ENCODE data around the gene DLGAP4. TPM values are rescaled to one million over a fixed set of nuclear protein-coding genes. Genes with fewer than 3 reads are reported as not detected.
"Not testable (repeated sequence)": the region's sequence is repeated elsewhere in the genome, so short reads cannot be mapped to it uniquely, and the experiment has no call there.

The DLGAP4 gene
- total and polyA plus RNA-seq, 10 of the 15 experiments (the other 5 are each of a cell fraction or from before 2014, with no cell fraction given), result 0.42 to 43.3 (median 19.0) TPM

DNA sequence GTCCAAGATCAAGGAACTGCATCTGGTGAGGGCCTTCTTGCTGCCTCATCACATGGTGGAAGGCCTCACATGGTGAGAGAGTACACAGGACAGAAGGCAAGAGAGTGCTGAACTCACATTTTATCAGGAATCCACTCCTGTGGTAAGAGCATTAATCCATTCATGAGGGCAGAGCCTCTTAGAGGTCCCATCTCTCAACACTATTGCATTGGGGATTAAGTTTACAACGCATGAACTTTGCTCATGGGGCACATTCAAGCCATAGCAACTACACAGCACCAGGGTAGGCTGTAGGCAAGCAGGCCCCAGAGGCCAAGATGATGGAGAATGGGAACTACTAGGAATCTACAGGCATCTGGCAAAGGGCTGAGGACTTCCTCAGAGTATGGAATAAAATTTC, 257.2 kb downstream of the DLGAP4 start:
- no TSS peak for BruUV-seq (replicated peaks)
- Histone ChIP-seq H3K36me3 (ENCODE audit: control insufficient read depth in 2 of 2, insufficient read depth in 2 of 2, low read length in 1 of 2) (no peaks in the 10 kb centered on the region), H3K4me2 (ENCODE audit: control insufficient read depth, insufficient read depth) (no peak overlapping the region), H3K9ac (ENCODE audit: control insufficient read depth, insufficient read depth, low read length) (no peak overlapping the region), H3K27ac (ENCODE audit: control insufficient read depth, insufficient read depth) (no peak overlapping the region), H2AFZ (ENCODE audit: control insufficient read depth, low read depth, low read length) (no peak overlapping the region), H3K9me3 (replicated peaks; ENCODE audit: control insufficient read depth, insufficient read depth, low read length) (peaks cover 5% of the 10 kb centered on the region; the same call in 2 of the 3 replicates), H3K4me3 (no peak overlapping the region), H3K79me2 (ENCODE audit: control insufficient read depth, insufficient read depth, low read length) (no peaks in the 10 kb centered on the region), H3K4me1 (ENCODE audit: control insufficient read depth, insufficient read depth, low read length) (no peaks in the 10 kb centered on the region), H3K27me3 (replicated peaks in 1 of 2; ENCODE audit: control insufficient read depth in 2 of 2, insufficient read depth in 2 of 2, low read length in 1 of 2) (no peaks in the 10 kb centered on the region), H4K20me1 (ENCODE audit: control insufficient read depth, insufficient read depth) (no peaks in the 10 kb centered on the region)
- intact Hi-C loops (cut with micrococcal nuclease; ENCODE audit: unreplicated experiment) (no loop called here), in situ Hi-C loops (cut with MboI) (no loop called here)
- ChIA-PET POLR2A (no interaction called here), SMC1A (ENCODE audit: uncharacterized antibody, unreplicated experiment) (no interaction called here), CTCF (no interaction called here), RAD21 (ENCODE audit: unreplicated experiment) (no interaction called here)
- WGBS (ENCODE audit: insufficient coverage, insufficient replicate concordance, low lambda C conversion rate, missing lambda C conversion rate), result 83% methylated on average over 1 of the region's 1 CpG
- DNase-seq (ENCODE audit: low read depth, low spot score) (no peak), FAIRE-seq (no peak), ATAC-seq (no peak)
- no peak for TF ChIP-seq ETV6 (conservative IDR thresholded peaks at IDR 0.05 in 1 of 2, IDR thresholded peaks at IDR 0.05 in 1 of 2; ENCODE audit: borderline replicate concordance in 1 of 2, low read depth in 1 of 2)
- TF ChIP-seq PAX5 (IDR thresholded peaks at IDR 0.05; ENCODE audit: borderline replicate concordance, low read depth, low read length), result no peak
- TF ChIP-seq, protein P1, sequence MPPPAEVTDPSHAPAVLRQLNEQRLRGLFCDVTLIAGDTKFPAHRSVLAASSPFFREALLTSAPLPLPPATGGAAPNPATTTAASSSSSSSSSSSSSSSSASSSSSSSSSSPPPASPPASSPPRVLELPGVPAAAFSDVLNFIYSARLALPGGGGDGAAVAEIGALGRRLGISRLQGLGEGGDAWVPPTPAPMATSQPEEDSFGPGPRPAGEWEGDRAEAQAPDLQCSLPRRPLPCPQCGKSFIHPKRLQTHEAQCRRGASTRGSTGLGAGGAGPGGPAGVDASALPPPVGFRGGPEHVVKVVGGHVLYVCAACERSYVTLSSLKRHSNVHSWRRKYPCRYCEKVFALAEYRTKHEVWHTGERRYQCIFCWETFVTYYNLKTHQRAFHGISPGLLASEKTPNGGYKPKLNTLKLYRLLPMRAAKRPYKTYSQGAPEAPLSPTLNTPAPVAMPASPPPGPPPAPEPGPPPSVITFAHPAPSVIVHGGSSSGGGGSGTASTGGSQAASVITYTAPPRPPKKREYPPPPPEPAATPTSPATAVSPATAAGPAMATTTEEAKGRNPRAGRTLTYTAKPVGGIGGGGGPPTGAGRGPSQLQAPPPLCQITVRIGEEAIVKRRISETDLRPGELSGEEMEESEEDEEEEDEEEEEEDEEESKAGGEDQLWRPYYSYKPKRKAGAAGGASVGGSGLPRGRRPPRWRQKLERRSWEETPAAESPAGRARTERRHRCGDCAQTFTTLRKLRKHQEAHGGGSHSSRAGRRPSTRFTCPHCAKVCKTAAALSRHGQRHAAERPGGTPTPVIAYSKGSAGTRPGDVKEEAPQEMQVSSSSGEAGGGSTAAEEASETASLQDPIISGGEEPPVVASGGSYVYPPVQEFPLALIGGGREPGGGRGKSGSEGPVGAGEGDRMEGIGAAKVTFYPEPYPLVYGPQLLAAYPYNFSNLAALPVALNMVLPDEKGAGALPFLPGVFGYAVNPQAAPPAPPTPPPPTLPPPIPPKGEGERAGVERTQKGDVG (CRISPR knock-in tag; IDR thresholded peaks at IDR 0.05), result no peak
- no peak for TF ChIP-seq BRCA1 (IDR thresholded peaks at IDR 0.05; ENCODE audit: low read depth, low read length)
- TF ChIP-seq, protein P2, sequence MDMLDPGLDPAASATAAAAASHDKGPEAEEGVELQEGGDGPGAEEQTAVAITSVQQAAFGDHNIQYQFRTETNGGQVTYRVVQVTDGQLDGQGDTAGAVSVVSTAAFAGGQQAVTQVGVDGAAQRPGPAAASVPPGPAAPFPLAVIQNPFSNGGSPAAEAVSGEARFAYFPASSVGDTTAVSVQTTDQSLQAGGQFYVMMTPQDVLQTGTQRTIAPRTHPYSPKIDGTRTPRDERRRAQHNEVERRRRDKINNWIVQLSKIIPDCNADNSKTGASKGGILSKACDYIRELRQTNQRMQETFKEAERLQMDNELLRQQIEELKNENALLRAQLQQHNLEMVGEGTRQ (IDR thresholded peaks at IDR 0.05; ENCODE audit: borderline replicate concordance, low read depth, low read length), result no peak
- no peak for TF ChIP-seq CHD1 (IDR thresholded peaks at IDR 0.05; ENCODE audit: low read depth, low read length)
- no peak for TF ChIP-seq ZNF24 (IDR thresholded peaks at IDR 0.05)
- no peak for TF ChIP-seq ASH2L (IDR thresholded peaks at IDR 0.05; ENCODE audit: borderline replicate concordance, low read depth)
- no peak for TF ChIP-seq HCFC1 (IDR thresholded peaks at IDR 0.05; ENCODE audit: low read length)
- no peak for TF ChIP-seq NFXL1 (IDR thresholded peaks at IDR 0.05; ENCODE audit: borderline replicate concordance)
- TF ChIP-seq FOS (IDR thresholded peaks at IDR 0.05; ENCODE audit: borderline replicate concordance, extremely low read depth, insufficient read length), result no peak

DNA sequence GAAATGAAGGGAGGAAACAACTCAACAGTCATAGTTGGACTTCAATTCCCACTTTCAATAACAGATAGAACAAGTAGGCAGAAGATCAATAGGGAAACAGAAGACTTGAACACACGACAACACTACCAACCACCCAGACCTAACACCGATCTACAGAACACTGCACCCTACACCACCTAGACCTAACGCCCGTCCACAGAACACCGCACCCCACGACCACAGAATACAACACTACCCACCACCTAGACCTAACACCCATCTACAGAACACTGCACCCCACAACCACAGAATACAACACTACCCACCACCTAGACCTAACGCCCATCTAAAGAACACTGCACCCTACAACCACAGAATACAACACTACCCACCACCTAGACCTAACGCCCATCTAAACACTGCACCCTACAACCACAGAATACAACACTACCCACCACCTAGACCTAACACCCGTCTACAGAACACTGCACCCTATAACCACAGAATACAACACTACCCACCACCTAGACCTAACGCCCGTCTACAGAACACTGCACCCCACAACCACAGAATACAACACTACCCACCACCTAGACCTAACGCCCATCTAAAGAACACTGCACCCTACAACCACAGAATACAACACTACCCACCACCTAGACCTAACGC, 258.1 kb downstream of the DLGAP4 start:
- H2AFZ ChIP-seq (ENCODE audit: control insufficient read depth, low read depth, low read length); FAIRE-seq; H3K27me3 ChIP-seq (replicated peaks in 1 of 2; ENCODE audit: control insufficient read depth in 2 of 2, insufficient read depth in 2 of 2, low read length in 1 of 2); H3K27ac ChIP-seq (ENCODE audit: control insufficient read depth, insufficient read depth); H3K4me3 ChIP-seq; in situ Hi-C loops (cut with MboI); POLR2A ChIA-PET; H3K4me1 ChIP-seq (ENCODE audit: control insufficient read depth, insufficient read depth, low read length); DNase-seq (ENCODE audit: low read depth, low spot score); H3K9ac ChIP-seq (ENCODE audit: control insufficient read depth, insufficient read depth, low read length); H3K4me2 ChIP-seq (ENCODE audit: control insufficient read depth, insufficient read depth); SMC1A ChIA-PET (ENCODE audit: uncharacterized antibody, unreplicated experiment); intact Hi-C loops (cut with micrococcal nuclease; ENCODE audit: unreplicated experiment); H3K36me3 ChIP-seq (ENCODE audit: control insufficient read depth in 2 of 2, insufficient read depth in 2 of 2, low read length in 1 of 2); CTCF ChIA-PET; BruUV-seq (replicated peaks); H4K20me1 ChIP-seq (ENCODE audit: control insufficient read depth, insufficient read depth); H3K79me2 ChIP-seq (ENCODE audit: control insufficient read depth, insufficient read depth, low read length); RAD21 ChIA-PET (ENCODE audit: unreplicated experiment); ATAC-seq; H3K9me3 ChIP-seq (replicated peaks; ENCODE audit: control insufficient read depth, insufficient read depth, low read length): not testable (repeated sequence)
- WGBS (ENCODE audit: insufficient coverage, insufficient replicate concordance, low lambda C conversion rate, missing lambda C conversion rate), result 93% methylated on average over 12 of the region's 13 CpGs

Measured in GM12878 (cell line).